Upper lobe of left lung (tissue), 6 donors: ENCODE results near the gene TBC1D5. TPM values are rescaled to one million over a fixed set of nuclear protein-coding genes. Genes with fewer than 3 reads are reported as not detected.
"Not testable (repeated sequence)": the region's sequence is repeated elsewhere in the genome, so short reads cannot be mapped to it uniquely, and the experiment has no call there.

ENCODE experiments used
- ATAC-seq, 2 donors: fragments of 200-7000 bp; cut with Tn5 transposase; one replicate each; pipeline ENCODE4 v1.9.1; 2022; ENCODE audit warnings: mild to moderate bottlenecking in 2 of 2, moderate library complexity in 2 of 2; ENCODE audit not compliant: low FRiP score in 2 of 2
- DNase-seq, 2 donors: peaks; one replicate each; pipeline ENCODE4 v3.0.0-alpha.2; 2019 to 2020
- H3K27ac ChIP-seq, 4 donors: fragments of 200-600 bp; sonication (generic); one replicate each; pipeline ENCODE4 v1.5.1; 2016 to 2019
- H3K27me3 ChIP-seq, 4 donors: fragments of 200-600 bp; sonication (generic); one replicate each; pipeline ENCODE4 v1.5.1; 2017 to 2019
- H3K36me3 ChIP-seq, 4 donors: fragments of 200-600 bp; sonication (generic); one replicate each; pipeline ENCODE4 v1.5.1; 2016 to 2019
- H3K4me1 ChIP-seq, 4 donors: fragments of 200-600 bp; sonication (generic); one replicate each; pipeline ENCODE4 v1.5.1; 2018 to 2019
- H3K4me3 ChIP-seq, 4 donors: fragments of 200-600 bp; sonication (generic); one replicate each; pipeline ENCODE4 v1.5.1; 2017 to 2019; ENCODE audit warnings: mild to moderate bottlenecking in 2 of 4, moderate library complexity in 1 of 4
- H3K9me3 ChIP-seq, 4 donors: fragments of 200-600 bp; sonication (generic); one replicate each; pipeline ENCODE4 v1.5.1; 2018 to 2019
- EP300 ChIP-seq, 4 donors: sonication (generic); formaldehyde crosslinking; IDR thresholded peaks; one replicate each; pipeline ENCODE4 v1.5.1; 2017; ENCODE audit warnings: antibody characterized with exemption in 4 of 4, control low read depth in 2 of 4
- POLR2A ChIP-seq, 4 donors: fragments of 450-650 bp; IDR thresholded peaks; one replicate each; pipeline ENCODE4 v1.5.1; 2016 to 2017; ENCODE audit warnings: antibody characterized with exemption in 4 of 4, mild to moderate bottlenecking in 2 of 4
- POLR2AphosphoS5 ChIP-seq, 2 donors: sonication (generic); formaldehyde crosslinking; IDR thresholded peaks; one replicate each; pipeline ENCODE4 v1.5.1; 2017; ENCODE audit warnings: antibody characterized with exemption in 2 of 2
- WGBS, 2 donors: methylation state at CpG; one replicate each; pipeline ENCODE4 v1.1.5; 2017 to 2018; 5-methylcytosine and 5-hydroxymethylcytosine counted together
- total RNA-seq, 6 donors: library from RNA; depleted of rRNA in 4 of 6; stranded (reverse); fragments of >200 nt in 4 of 6; gene quantifications; one replicate each; pipeline versions ENCODE4 v1.1.0 to v1.2.1, GENCODE V29; 2016 to 2021
- TF ChIP-seq, protein P1 (sequence below), 6 experiments: fragments of 450-650 bp in 4 of 6; fragments of 200-600 bp in 2 of 6; sonication (generic) in 2 of 6; IDR thresholded peaks; one replicate each; pipeline ENCODE4 v1.5.1; 2016 to 2019; ENCODE audit warnings: antibody characterized with exemption in 6 of 6
- donor health status: DM: no; HTN: no; CAD: no; lungs with moderate emphysema.
- donor health status: DM: no; HTN: yes; CAD: no; lungs with severe emphysema.

Gene TBC1D5
- total RNA-seq, 6 donors from 2014 or later, result 53.0 to 135 (median 63.3) TPM

DNA sequence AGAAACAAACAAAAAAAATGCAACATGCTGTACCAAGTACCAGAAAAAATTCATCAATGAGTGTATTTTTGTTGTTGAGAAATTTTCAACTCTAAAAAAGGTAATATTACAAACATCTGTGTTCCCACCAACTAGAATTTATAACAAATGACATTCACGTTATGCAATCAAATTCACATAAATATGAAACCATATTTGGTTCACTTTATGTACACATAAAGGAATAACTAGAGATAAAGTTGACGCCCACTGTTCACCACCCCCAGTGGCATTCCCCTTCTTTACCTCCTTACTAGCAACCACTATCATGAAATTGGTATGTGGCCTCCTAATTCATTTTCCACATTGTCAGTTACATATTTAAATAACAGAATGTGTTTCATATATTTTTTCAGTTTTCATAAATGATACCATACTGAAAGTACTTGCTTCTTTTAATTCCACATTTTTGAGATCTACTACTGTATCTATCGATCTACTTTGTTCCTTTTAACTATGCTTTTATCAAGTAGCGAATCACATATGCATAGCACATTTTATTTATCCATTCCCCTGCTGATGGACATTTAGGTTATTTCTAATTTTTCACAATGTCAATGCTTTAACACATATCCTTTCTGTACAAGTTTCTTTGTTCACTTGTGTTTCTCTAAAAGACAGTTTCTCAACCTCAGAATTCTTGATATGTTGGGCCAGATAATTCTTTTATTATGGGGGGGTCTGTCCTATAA, 34.5 kb downstream of the TBC1D5 start:
- Histone ChIP-seq H3K27me3 (no peaks in the 10 kb centered on the region), H3K36me3 (peaks cover 0 to 3% (median 0%) of the 10 kb centered on the region in 4 donors), H3K27ac (no peak overlapping the region), H3K4me3 (no peak overlapping the region), H3K4me1 (no peaks in the 10 kb centered on the region), H3K9me3 (no peaks in the 10 kb centered on the region)
- DNase-seq (no peak), ATAC-seq (no peak)
- 59 to 68% methylated on average over 3 to 4 of the region's 4 CpGs for WGBS, 2 donors
- TF ChIP-seq POLR2A (IDR thresholded peaks at IDR 0.05) (no peak), POLR2AphosphoS5 (IDR thresholded peaks at IDR 0.05) (no peak), EP300 (IDR thresholded peaks at IDR 0.05) (no peak)
- TF ChIP-seq, protein P1, sequence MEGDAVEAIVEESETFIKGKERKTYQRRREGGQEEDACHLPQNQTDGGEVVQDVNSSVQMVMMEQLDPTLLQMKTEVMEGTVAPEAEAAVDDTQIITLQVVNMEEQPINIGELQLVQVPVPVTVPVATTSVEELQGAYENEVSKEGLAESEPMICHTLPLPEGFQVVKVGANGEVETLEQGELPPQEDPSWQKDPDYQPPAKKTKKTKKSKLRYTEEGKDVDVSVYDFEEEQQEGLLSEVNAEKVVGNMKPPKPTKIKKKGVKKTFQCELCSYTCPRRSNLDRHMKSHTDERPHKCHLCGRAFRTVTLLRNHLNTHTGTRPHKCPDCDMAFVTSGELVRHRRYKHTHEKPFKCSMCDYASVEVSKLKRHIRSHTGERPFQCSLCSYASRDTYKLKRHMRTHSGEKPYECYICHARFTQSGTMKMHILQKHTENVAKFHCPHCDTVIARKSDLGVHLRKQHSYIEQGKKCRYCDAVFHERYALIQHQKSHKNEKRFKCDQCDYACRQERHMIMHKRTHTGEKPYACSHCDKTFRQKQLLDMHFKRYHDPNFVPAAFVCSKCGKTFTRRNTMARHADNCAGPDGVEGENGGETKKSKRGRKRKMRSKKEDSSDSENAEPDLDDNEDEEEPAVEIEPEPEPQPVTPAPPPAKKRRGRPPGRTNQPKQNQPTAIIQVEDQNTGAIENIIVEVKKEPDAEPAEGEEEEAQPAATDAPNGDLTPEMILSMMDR (IDR thresholded peaks at IDR 0.05), result no peak

DNA sequence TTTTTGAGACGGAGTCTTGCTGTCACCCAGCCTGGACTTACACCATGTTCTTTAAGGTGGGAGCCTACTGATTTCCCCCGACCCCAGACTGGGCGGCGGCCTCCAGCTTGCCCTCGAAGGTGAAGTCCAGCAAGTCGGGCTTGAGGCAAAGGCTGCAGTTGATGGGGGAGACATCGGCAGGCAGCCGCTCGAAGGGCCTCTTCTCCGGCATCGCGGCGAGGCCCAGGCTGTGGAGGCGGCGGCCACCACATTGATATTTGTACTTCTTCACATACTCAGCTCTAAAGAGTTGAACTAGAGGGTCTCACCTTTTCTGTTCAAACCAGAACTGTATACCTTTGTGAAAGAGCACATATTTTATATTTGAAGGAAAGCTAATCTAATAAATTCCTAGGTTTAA, 36.4 kb downstream of the TBC1D5 start:
- not testable (repeated sequence) for H3K4me1 ChIP-seq, H3K4me3 ChIP-seq, H3K27me3 ChIP-seq, H3K36me3 ChIP-seq, H3K9me3 ChIP-seq, ATAC-seq, H3K27ac ChIP-seq
- WGBS, 2 donors, result 96 to 97% methylated on average over 15 of the region's 15 CpGs
- peak in 1 of 2 donors; percentile 49 for DNase-seq

DNA sequence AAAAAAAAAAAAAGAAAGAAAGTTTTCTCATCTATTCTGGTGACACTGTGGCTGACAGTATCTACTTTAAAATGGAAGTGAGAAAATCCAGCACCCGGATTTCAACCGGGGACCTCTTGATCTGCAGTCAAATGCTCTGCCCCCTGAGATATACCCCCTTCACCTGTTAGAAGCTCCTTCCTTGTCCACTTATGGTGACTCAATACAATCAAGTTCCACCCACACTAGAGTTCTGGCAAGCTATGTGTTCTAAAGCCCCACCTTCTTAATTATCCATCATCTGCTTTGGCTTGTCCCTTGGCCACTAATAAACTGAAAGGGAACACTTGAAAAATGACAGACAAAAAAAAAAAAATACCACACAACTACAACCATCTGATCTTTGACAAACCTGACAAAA, 42.6 kb downstream of the TBC1D5 start:
- not testable (repeated sequence) for H3K4me3 ChIP-seq, ATAC-seq
- 100% methylated on average over 2 of the region's 2 CpGs for WGBS, 2 donors

DNA sequence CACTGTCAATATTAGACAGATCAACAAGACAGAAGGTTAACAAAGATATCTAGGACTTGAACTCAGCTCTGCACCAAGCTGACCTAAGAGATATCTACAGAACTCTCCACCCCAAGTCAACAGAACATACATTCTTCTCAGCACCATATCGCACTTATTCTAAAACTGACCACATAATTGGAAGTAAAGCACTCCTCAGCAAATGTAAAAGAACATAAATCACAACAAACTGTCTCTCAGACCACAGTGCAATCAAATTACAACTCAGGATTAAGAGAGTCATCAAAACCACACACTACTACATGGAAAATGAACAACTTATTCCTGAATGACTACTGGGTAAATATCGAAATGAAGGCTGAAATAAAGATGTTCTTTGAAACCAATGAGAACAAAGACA, 46.8 kb downstream of the TBC1D5 start:
- not testable (repeated sequence) for ATAC-seq, H3K4me3 ChIP-seq, H3K4me1 ChIP-seq, H3K27me3 ChIP-seq, H3K27ac ChIP-seq, DNase-seq, H3K9me3 ChIP-seq, H3K36me3 ChIP-seq
- WGBS, 2 donors, result 84 to 98% methylated on average over 2 of the region's 2 CpGs

More for the DNA sequence above, 42.6 kb downstream of the TBC1D5 start:
- not testable (repeated sequence) for DNase-seq, H3K9me3 ChIP-seq, H3K4me1 ChIP-seq, H3K27ac ChIP-seq, H3K36me3 ChIP-seq, H3K27me3 ChIP-seq

DNA sequence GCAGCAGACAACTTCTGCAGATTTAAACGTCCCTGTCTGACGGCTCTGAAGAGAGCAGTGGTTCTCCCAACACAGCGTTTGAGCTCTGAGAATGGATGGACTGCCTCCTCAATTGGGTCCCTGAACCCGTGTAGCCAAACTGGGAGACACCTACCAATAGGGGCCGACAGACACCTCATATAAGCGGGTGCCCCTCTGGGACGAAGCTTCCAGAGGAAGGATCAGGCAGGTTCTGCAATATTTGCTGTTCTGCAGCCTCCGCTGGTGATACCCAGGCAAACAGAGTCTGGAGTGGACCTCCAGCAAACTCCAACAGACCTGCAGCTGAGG, 48.8 kb downstream of the TBC1D5 start:
- DNase-seq, H3K4me1 ChIP-seq, H3K27me3 ChIP-seq, ATAC-seq, H3K36me3 ChIP-seq, H3K4me3 ChIP-seq, H3K27ac ChIP-seq, H3K9me3 ChIP-seq: not testable (repeated sequence)
- WGBS, 2 donors, result 97 to 100% methylated on average over 1 to 8 of the region's 8 CpGs

DNA sequence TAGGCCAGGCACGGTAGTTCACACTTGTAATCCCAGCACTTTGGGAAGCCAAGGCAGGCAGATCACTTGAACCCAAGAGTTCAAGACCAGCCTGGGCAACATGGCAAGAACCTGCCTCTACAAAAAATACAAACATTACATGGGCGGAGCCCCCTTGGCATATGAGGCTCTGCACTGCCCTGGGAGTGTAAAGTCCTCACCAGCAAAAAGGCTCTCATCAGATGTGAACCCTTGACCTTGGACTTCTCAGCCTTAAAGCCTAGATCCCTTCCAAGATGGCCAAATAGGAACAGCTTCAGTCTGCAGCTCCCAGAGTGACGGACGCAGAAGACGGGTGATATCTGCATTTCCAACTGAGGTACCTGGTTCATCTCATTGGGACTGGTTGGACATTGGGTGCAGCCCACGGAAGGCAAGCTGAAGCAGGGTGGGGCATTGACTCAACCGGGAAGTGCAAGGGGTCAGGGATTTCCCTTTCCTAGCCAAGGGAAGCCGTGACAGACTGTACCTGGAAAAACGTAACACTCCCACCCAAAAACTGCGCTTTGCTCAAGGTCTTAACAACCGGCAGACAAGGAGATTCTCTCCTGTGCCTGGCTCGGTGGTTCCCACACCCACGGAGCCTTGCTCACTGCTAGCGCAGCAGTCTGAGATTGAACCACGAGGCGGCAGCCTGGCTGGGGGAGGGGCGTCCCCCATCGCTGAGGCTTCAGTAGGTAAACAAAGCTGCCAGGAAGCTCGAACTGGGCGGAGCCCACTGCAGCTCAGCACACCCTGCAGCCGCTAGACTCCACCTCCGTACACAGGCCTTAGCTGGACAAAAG, 49.4 kb downstream of the TBC1D5 start:
- H3K9me3 ChIP-seq, ATAC-seq, H3K4me3 ChIP-seq, H3K4me1 ChIP-seq, H3K36me3 ChIP-seq, H3K27ac ChIP-seq, H3K27me3 ChIP-seq: not testable (repeated sequence)
- peak in 1 of 2 donors; percentile 60 for DNase-seq
- WGBS, 2 donors, result 93 to 97% methylated on average over 11 to 22 of the region's 22 CpGs

DNA sequence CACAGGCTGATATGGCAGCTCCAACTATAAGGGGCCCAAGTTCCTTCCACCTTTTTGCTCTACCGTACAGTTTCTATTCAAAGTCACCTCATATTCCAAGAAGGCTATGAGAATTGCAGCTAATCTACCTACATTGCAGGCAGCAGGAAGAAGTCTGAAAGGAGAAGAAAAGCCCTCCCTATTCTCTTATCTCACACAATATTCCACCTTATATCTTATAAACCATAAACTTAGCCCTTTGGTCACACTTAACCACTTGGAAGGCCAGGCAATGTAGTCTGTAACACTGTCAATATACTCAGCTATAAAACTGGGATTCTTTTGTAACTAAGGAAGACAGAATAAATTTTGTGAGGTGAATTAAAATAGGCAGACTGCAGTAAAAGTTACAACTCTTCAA, 54.9 kb downstream of the TBC1D5 start:
- H3K4me1 ChIP-seq, result no peaks in the 10 kb centered on the region
- 86 to 97% methylated on average over 1 of the region's 1 CpG for WGBS, 2 donors
- H3K27ac ChIP-seq, result no peak overlapping the region
- H3K4me3 ChIP-seq, result no peak overlapping the region
- no peak for DNase-seq
- H3K9me3 ChIP-seq, result no peaks in the 10 kb centered on the region
- H3K27me3 ChIP-seq, result no peaks in the 10 kb centered on the region
- no peaks in the 10 kb centered on the region for H3K36me3 ChIP-seq
- no peak for TF ChIP-seq EP300 (IDR thresholded peaks at IDR 0.05)
- TF ChIP-seq, protein P1 (IDR thresholded peaks at IDR 0.05), result no peak
- TF ChIP-seq POLR2A (IDR thresholded peaks at IDR 0.05), result no peak
- no peak for ATAC-seq
